ENCODE data around the gene NCK2. TPM values are rescaled to one million over a fixed set of nuclear protein-coding genes. Genes with fewer than 3 reads are reported as not detected.
"Not testable (repeated sequence)": the region's sequence is repeated elsewhere in the genome, so short reads cannot be mapped to it uniquely, and the experiment has no call there.

Gene NCK2
- total and polyA plus RNA-seq, 2 experiments from 2014 or later = 55.0 to 65.9 TPM

DNA sequence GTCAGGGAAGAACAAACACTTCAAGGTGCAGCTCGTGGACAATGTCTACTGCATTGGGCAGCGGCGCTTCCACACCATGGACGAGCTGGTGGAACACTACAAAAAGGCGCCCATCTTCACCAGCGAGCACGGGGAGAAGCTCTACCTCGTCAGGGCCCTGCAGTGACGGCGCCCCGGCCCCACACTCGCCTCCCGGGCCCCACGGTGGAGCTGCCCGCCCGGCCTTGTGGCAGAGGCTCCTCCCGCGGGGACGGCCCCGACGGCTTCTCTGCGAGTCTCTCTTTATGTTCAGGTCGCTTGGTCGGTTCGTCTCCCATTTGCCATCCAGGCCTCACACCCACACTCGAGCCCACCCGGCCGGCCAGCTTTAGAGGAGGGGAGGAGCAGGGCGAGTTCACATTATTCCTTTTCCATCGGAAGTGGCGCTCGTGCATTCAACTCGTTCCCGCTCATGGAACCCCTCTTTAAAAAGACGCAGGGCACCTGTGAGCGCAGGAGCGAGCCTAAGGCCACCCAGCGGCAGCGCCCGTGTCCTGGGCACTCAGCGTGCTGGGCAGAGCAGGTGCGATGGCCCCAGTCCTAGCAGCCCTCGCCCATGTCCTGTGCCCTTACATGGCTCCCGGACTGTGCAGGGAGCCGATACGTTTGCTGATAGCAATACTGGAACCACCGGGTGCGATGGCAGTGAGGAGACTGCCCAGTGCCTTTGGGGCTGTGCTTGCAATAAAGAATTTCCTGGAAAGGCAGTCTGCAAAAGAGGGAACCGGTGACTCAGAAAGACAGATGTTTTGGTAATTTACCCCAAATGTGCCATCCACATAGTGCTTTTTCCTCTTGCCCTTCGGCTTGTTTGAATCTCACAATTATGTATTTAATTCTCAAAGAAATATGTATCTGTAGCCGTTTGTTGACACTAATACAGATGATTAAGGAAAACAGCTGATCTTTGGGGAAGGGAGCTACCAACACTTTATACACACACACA is 148.6 kb downstream of the NCK2 start:
- TF ChIP-seq, protein P1, sequence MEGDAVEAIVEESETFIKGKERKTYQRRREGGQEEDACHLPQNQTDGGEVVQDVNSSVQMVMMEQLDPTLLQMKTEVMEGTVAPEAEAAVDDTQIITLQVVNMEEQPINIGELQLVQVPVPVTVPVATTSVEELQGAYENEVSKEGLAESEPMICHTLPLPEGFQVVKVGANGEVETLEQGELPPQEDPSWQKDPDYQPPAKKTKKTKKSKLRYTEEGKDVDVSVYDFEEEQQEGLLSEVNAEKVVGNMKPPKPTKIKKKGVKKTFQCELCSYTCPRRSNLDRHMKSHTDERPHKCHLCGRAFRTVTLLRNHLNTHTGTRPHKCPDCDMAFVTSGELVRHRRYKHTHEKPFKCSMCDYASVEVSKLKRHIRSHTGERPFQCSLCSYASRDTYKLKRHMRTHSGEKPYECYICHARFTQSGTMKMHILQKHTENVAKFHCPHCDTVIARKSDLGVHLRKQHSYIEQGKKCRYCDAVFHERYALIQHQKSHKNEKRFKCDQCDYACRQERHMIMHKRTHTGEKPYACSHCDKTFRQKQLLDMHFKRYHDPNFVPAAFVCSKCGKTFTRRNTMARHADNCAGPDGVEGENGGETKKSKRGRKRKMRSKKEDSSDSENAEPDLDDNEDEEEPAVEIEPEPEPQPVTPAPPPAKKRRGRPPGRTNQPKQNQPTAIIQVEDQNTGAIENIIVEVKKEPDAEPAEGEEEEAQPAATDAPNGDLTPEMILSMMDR (IDR thresholded peaks at IDR 0.05; ENCODE audit: low read depth, low read length) = no peak
- Histone ChIP-seq H3K4me3 (no peak overlapping the region), H3K27me3 (no peaks in the 10 kb centered on the region), H3K27ac (no peak overlapping the region), H3K9me3 (ENCODE audit: low read depth) (no peaks in the 10 kb centered on the region), H3K36me3 (peaks cover 4% of the 10 kb centered on the region), H3K4me1 (ENCODE audit: low read depth) (no peaks in the 10 kb centered on the region)
- DNase-seq (ENCODE audit: low read depth in 1 of 2, low spot score in 1 of 2) = no peak

DNA sequence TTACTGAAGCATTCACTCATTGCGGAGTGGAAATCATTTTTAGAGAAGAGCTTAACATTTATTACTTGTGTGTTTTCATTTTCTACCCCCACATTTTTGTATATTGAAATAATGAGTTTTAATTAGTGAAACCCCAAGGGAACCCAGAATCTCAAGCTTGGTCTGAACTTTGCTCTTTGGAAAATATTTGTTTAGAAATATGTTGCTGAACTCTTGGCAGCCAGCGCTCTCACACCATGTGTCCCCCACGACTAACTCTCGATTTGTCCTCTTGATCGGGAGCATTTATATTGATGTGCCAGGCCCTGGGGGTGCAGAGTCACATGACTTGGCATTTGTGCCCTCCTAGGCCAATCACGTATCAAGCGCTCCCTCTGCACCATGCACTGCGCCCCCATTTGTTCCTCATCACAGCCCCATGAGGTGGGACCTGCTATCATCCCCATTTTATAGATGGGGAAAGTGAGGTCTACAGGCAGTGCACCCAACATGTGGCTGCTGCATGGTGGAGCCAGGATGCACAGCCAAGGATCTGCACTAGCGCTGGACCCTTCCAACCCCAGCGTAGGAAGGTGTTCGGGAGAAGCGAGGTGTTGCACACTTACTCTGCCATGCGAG is 149.7 kb downstream of the NCK2 start:
- Histone ChIP-seq H3K27me3 (no peaks in the 10 kb centered on the region), H3K4me1 (ENCODE audit: low read depth) (no peaks in the 10 kb centered on the region), H3K9me3 (ENCODE audit: low read depth) (no peaks in the 10 kb centered on the region), H3K36me3 (peaks cover 4% of the 10 kb centered on the region), H3K27ac (no peak overlapping the region), H3K4me3 (no peak overlapping the region)
- no peak for DNase-seq (ENCODE audit: low read depth in 1 of 2, low spot score in 1 of 2)
- TF ChIP-seq, protein P1 (IDR thresholded peaks at IDR 0.05; ENCODE audit: low read depth, low read length) = no peak

DNA sequence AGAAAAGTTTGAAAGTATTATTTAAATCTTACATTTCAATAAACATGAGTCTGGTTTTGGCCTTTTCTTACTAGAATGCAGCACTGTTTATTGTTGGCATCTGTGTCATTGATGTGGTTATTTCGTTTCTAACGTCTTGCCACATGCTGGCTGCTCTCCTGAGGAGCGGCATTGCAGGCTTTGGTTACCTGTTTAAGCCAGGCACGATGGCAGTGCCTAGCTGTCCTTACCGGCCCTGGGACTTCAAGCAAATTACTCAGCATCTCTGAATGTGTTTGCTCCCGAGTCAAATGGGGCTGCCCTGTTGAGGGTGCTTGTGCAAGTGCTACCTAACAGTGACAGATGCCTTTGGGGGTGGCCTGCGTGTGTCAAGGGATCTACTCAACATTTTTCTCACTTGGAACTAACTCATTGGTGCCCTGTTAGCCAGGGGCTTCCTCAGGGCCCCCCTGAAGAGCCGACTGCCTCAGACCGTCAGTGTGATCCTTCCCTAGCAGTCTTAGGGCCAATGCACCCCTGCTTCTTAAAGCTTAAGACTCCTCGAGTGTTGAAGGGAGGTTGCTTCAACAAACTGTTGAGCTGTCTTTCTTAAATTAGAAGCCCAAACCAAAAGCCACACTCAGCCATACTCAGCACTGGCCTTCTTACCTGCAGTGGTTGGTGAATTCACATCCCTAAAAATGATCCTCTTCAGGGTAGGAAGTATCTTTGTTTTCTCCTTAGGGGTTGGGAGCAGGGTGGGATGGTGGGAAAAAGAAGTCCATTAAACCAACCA is 151.5 kb downstream of the NCK2 start:
- Histone ChIP-seq H3K27me3 (no peaks in the 10 kb centered on the region), H3K27ac (no peak overlapping the region), H3K4me1 (ENCODE audit: low read depth) (no peaks in the 10 kb centered on the region), H3K9me3 (ENCODE audit: low read depth) (no peaks in the 10 kb centered on the region), H3K36me3 (peaks cover 4% of the 10 kb centered on the region), H3K4me3 (no peak overlapping the region)
- DNase-seq (ENCODE audit: low read depth in 1 of 2, low spot score in 1 of 2) = no peak
- TF ChIP-seq, protein P1 (IDR thresholded peaks at IDR 0.05; ENCODE audit: low read depth, low read length) = no peak

DNA sequence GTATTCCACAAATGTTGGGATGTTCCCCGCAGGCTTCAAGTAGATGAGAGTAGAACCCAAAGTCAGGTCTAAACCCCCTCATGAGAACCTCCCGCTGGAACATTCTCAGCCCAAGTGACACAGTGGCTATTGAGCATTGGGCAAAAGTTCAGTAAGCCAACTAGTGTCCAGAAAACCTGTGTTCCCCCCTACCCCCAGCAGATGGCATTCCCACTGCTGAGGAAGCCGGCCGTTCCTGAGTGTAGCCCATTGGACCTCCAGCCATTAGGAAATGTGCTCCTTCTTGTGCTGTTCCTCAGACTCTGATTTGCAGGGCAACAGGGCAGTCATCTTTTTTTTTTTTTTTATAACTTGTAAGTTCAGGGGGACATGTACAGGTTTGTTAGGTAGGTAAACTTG is 152.1 kb downstream of the NCK2 start:
- H3K4me1 ChIP-seq (ENCODE audit: low read depth) = no peaks in the 10 kb centered on the region
- no peaks in the 10 kb centered on the region for H3K9me3 ChIP-seq (ENCODE audit: low read depth)
- H3K27me3 ChIP-seq = no peaks in the 10 kb centered on the region
- TF ChIP-seq, protein P1 (IDR thresholded peaks at IDR 0.05; ENCODE audit: low read depth, low read length) = no peak
- no peak overlapping the region for H3K27ac ChIP-seq
- no peak for DNase-seq (ENCODE audit: low read depth in 1 of 2, low spot score in 1 of 2)
- no peak overlapping the region for H3K4me3 ChIP-seq
- H3K36me3 ChIP-seq = peaks cover 4% of the 10 kb centered on the region

DNA sequence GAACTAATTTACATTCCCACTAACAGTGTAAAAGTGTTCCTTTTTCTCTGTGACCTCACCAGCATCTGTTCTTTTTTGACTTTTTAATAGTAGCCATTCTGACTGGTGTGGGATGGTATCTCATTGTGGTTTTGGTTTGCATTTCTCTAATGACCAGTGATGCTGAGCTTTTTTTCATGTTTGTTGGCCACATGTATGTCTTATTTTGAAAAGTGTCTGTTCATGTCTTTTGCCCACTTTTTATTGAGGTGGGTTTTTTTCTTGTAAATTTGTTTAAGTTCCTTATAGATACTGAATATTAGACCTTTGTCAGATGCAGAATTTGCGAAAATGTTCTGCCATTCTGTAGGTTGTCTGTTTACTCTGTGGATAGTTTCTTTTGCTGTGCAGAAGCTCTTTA is 153.0 kb downstream of the NCK2 start:
- H3K4me3 ChIP-seq; H3K9me3 ChIP-seq (ENCODE audit: low read depth); H3K27me3 ChIP-seq; H3K4me1 ChIP-seq (ENCODE audit: low read depth); H3K27ac ChIP-seq; DNase-seq (ENCODE audit: low read depth in 1 of 2, low spot score in 1 of 2); H3K36me3 ChIP-seq: not testable (repeated sequence)
